HL-60 (cell line): ENCODE results near the gene SLC10A7.

ENCODE experiments used
- CTCF ChIP-seq: IDR thresholded peaks from one replicate; pipeline ENCODE4 v1.5.1; 2011; ENCODE audit warnings: low read length, control low read depth, inconsistent platforms; ENCODE audit not compliant: insufficient read depth
- GABPA ChIP-seq: IDR thresholded peaks from 2 replicates; pipeline ENCODE4 v1.6.1; 2012; ENCODE audit warnings: low read depth
- POLR2AphosphoS5 ChIP-seq: IDR thresholded peaks from 2 replicates; pipeline ENCODE4 v1.6.1; 2012; ENCODE audit warnings: low read depth
- REST ChIP-seq: IDR thresholded peaks from 2 replicates; pipeline ENCODE4 v1.6.1; 2012; ENCODE audit warnings: low read depth; ENCODE audit not compliant: insufficient replicate concordance
- SPI1 ChIP-seq: IDR thresholded peaks from 2 replicates; pipeline ENCODE4 v1.6.1; 2012; ENCODE audit warnings: low read depth, mild to moderate bottlenecking, borderline replicate concordance

- TF ChIP-seq POLR2AphosphoS5 (no peak), CTCF (no peak), GABPA (no peak), REST (no peak), SPI1 (no peak)
Observed at GRCh38 chr4:146282657-146283056, 239.1 kb downstream of the SLC10A7 start.
